H1 (cell line): ENCODE results near the gene RASSF10. TPM values are rescaled to one million over a fixed set of nuclear protein-coding genes. Genes with fewer than 3 reads are reported as not detected.

Experiments used
- CTCF ChIA-PET: fragments of 300-600 bp; sonication (Branson Sonifier 250); formaldehyde crosslinking; loops from one replicate; lab custom pipeline; 2021; ENCODE audit not compliant: partially characterized antibody; lab: Charles Lee
- POLR2A ChIA-PET: fragments of 300-600 bp; sonication (Branson Sonifier 250); formaldehyde crosslinking; loops from one replicate; lab custom pipeline; 2021; ENCODE audit warnings: inconsistent platforms; ENCODE audit not compliant: partially characterized antibody; lab: Charles Lee
- DNase-seq, 2 experiments: peaks; one replicate each; pipeline versions ENCODE4 v3.0.0 to v3.0.0-alpha.2; 2010 to 2022; ENCODE audit warnings: low spot score in 2 of 2, low read depth in 1 of 2, mixed read lengths in 1 of 2
- FAIRE-seq: peaks from 2 replicates; lab custom pipeline; 2011; peaks lifted over from hg19 to GRCh38; lab: Jason Lieb, UNC
- H2AFZ ChIP-seq: 2 replicates; pipeline ENCODE4 v1.8.1; 2012; ENCODE audit warnings: low read length, inconsistent platforms
- H2AK5ac ChIP-seq: 2 replicates; pipeline ENCODE4 v1.6.1; 2013; ENCODE audit warnings: low read depth, low read length
- H2BK120ac ChIP-seq: replicated peaks from 2 replicates; pipeline ENCODE3; 2013; ENCODE audit warnings: low read depth, low read length, inconsistent platforms
- H2BK12ac ChIP-seq: 2 replicates; pipeline ENCODE4 v1.6.1; 2013; ENCODE audit warnings: low read depth, low read length
- H2BK15ac ChIP-seq: 2 replicates; pipeline ENCODE4 v1.6.1; 2013; ENCODE audit warnings: low read length
- H2BK20ac ChIP-seq: 2 replicates; pipeline ENCODE4 v1.6.1; 2013; ENCODE audit warnings: low read length
- H2BK5ac ChIP-seq: 2 replicates; pipeline ENCODE4 v1.6.1; 2013; ENCODE audit warnings: low read depth, low read length
- H3K14ac ChIP-seq: 2 replicates; pipeline ENCODE4 v1.6.1; 2013; ENCODE audit warnings: inconsistent platforms; ENCODE audit not compliant: insufficient read length
- H3K18ac ChIP-seq: 2 replicates; pipeline ENCODE4 v1.6.1; 2013; ENCODE audit warnings: low read length; ENCODE audit errors: extremely low read depth
- H3K23ac ChIP-seq: 2 replicates; pipeline ENCODE4 v1.6.1; 2013; ENCODE audit warnings: inconsistent platforms; ENCODE audit not compliant: insufficient read length
- H3K23me2 ChIP-seq: 2 replicates; pipeline ENCODE4 v1.6.1; 2013; ENCODE audit warnings: low read depth, low read length
- H3K27ac ChIP-seq: 2 replicates; pipeline ENCODE4 v1.6.1; 2011; ENCODE audit warnings: low read depth, low read length, inconsistent platforms
- H3K27me3 ChIP-seq, 4 experiments: replicated peaks in 1 of 4; 1 replicate in 1 of 4; 2 replicates in 3 of 4; pipeline versions ENCODE4 v1.6.1 to v1.8.1; 2011 to 2013; ENCODE audit warnings: low read length in 3 of 4, mild to moderate bottlenecking in 3 of 4, inconsistent platforms in 2 of 4, mixed read lengths in 2 of 4, moderate library complexity in 1 of 4; ENCODE audit not compliant: control insufficient read depth in 3 of 4, insufficient read depth in 3 of 4; ENCODE audit errors: extremely low read depth in 1 of 4
- H3K36me3 ChIP-seq, 4 experiments: 2 replicates each; pipeline versions ENCODE4 v1.6.1 to v1.8.1; 2011 to 2013; ENCODE audit warnings: mild to moderate bottlenecking in 4 of 4, low read length in 3 of 4, moderate library complexity in 2 of 4, control low read depth in 1 of 4, inconsistent platforms in 1 of 4; ENCODE audit not compliant: insufficient read depth in 4 of 4, control insufficient read depth in 2 of 4
- H3K4ac ChIP-seq: replicated peaks from 2 replicates; pipeline ENCODE3; 2013; ENCODE audit warnings: low read length, low read depth, mixed read lengths, inconsistent platforms; ENCODE audit not compliant: insufficient read length
- H3K4me1 ChIP-seq, 4 experiments: replicated peaks in 1 of 4; 1 replicate in 1 of 4; 2 replicates in 3 of 4; pipeline versions ENCODE4 v1.6.1 to v1.8.1; 2011 to 2013; ENCODE audit warnings: low read length in 3 of 4, inconsistent platforms in 2 of 4, mixed read lengths in 1 of 4; ENCODE audit not compliant: insufficient read depth in 4 of 4, control insufficient read depth in 3 of 4
- H3K4me2 ChIP-seq, 2 experiments: 2 replicates each; pipeline versions ENCODE4 v1.6.1 to v1.8.1; 2011 to 2013; ENCODE audit warnings: low read depth in 2 of 2, low read length in 2 of 2, control low read depth in 1 of 2, inconsistent platforms in 1 of 2, mild to moderate bottlenecking in 1 of 2; ENCODE audit not compliant: insufficient read depth in 1 of 2
- H3K4me3 ChIP-seq, 4 experiments: fragments of 200-600, 300-600 bp in 1 of 4; sonication (generic), shearing (Covaris generic), sonication (Bioruptor Twin) in 1 of 4; 2 replicates each; pipeline versions ENCODE4 v1.5.1 to v1.8.1; 2011 to 2016; ENCODE audit warnings: low read length in 4 of 4, low read depth in 3 of 4, control low read depth in 2 of 4, inconsistent platforms in 2 of 4, mild to moderate bottlenecking in 2 of 4, mixed read lengths in 1 of 4, moderate library complexity in 1 of 4; ENCODE audit not compliant: insufficient read depth in 2 of 4; ENCODE audit errors: extremely low read depth in 1 of 4
- H3K56ac ChIP-seq: replicated peaks from 2 replicates; pipeline ENCODE3; 2013; ENCODE audit warnings: low read depth, mild to moderate bottlenecking, mixed read lengths, low read length, inconsistent platforms; ENCODE audit not compliant: insufficient read length
- H3K79me1 ChIP-seq: 2 replicates; pipeline ENCODE4 v1.6.1; 2013; ENCODE audit warnings: low read depth, low read length, control low read depth
- H3K79me2 ChIP-seq, 2 experiments: 2 replicates each; pipeline versions ENCODE4 v1.6.1 to v1.8.1; 2012 to 2013; ENCODE audit warnings: low read length in 2 of 2, mild to moderate bottlenecking in 2 of 2, inconsistent platforms in 1 of 2; ENCODE audit not compliant: insufficient read depth in 2 of 2, control insufficient read depth in 1 of 2
- H3K9ac ChIP-seq, 4 experiments: replicated peaks in 1 of 4; 1 replicate in 1 of 4; 2 replicates in 3 of 4; pipeline versions ENCODE4 v1.6.1 to v1.8.1; 2011 to 2013; ENCODE audit warnings: low read depth in 3 of 4, low read length in 3 of 4, control low read depth in 2 of 4, mild to moderate bottlenecking in 2 of 4, moderate library complexity in 2 of 4, inconsistent platforms in 1 of 4; ENCODE audit errors: extremely low read depth in 1 of 4
- H3K9me3 ChIP-seq, 2 experiments: 2 replicates each; pipeline versions ENCODE4 v1.6.1 to v1.8.1; 2012 to 2013; ENCODE audit warnings: mild to moderate bottlenecking in 2 of 2, moderate library complexity in 2 of 2, control low read depth in 1 of 2, inconsistent platforms in 1 of 2, low read depth in 1 of 2, low read length in 1 of 2, mixed read lengths in 1 of 2; ENCODE audit not compliant: insufficient read depth in 2 of 2
- H4K20me1 ChIP-seq, 2 experiments: replicated peaks in 1 of 2; 2 replicates each; pipeline versions ENCODE3 to v1.8.1; 2011 to 2013; ENCODE audit warnings: inconsistent platforms in 2 of 2, low read length in 2 of 2, mild to moderate bottlenecking in 1 of 2; ENCODE audit not compliant: insufficient read depth in 2 of 2, control insufficient read depth in 1 of 2
- H4K5ac ChIP-seq: 2 replicates; pipeline ENCODE4 v1.6.1; 2013; ENCODE audit warnings: low read length, low read depth, mixed read lengths, inconsistent platforms; ENCODE audit not compliant: insufficient read length
- H4K8ac ChIP-seq: 2 replicates; pipeline ENCODE4 v1.8.0; 2013; ENCODE audit warnings: mild to moderate bottlenecking, moderate library complexity, low read length, inconsistent platforms; ENCODE audit not compliant: insufficient read depth; ENCODE audit errors: extremely low read depth
- H4K91ac ChIP-seq: replicated peaks from 2 replicates; pipeline ENCODE3; 2013; ENCODE audit warnings: low read length, mixed read lengths, inconsistent platforms; ENCODE audit not compliant: insufficient read length
- BACH1 ChIP-seq: IDR thresholded peaks from 2 replicates; pipeline ENCODE4 v1.6.1; 2012; ENCODE audit warnings: low read length, improper control_type of control experiment
- CHD1 ChIP-seq: IDR thresholded peaks from 2 replicates; pipeline ENCODE4 v1.6.1; 2012; ENCODE audit warnings: low read depth, low read length, improper control_type of control experiment
- EP300 ChIP-seq, 2 experiments: IDR thresholded peaks; 1 replicate in 1 of 2; 2 replicates in 1 of 2; pipeline ENCODE4 v1.6.1; 2011 to 2012; ENCODE audit warnings: low read depth in 2 of 2, low read length in 2 of 2, mild to moderate bottlenecking in 2 of 2, borderline replicate concordance in 1 of 2, inconsistent platforms in 1 of 2, moderate library complexity in 1 of 2
- POLR2A ChIP-seq, 2 experiments: IDR thresholded peaks; 1 replicate in 1 of 2; 2 replicates in 1 of 2; pipeline ENCODE4 v1.6.1; 2011; ENCODE audit warnings: low read depth in 2 of 2, low read length in 2 of 2, mild to moderate bottlenecking in 2 of 2; ENCODE audit errors: control extremely low read depth in 1 of 2
- RNF2 ChIP-seq: fragments of 200-900, 300-1000 bp; sonication (generic); IDR thresholded peaks from 2 replicates; pipeline ENCODE4 v1.7.1; 2016; ENCODE audit warnings: borderline replicate concordance, low read depth, mild to moderate bottlenecking, antibody characterized with exemption, low read length; ENCODE audit not compliant: poor library complexity, severe bottlenecking; ENCODE audit errors: missing control alignments
- SAP30 ChIP-seq: fragments of 300-600 bp; sonication (generic); IDR thresholded peaks from 2 replicates; pipeline ENCODE4 v1.7.1; 2012; ENCODE audit warnings: low read length, moderate library complexity, mild to moderate bottlenecking, inconsistent platforms; ENCODE audit not compliant: insufficient read depth, insufficient replicate concordance
- SP2 ChIP-seq: IDR thresholded peaks from 2 replicates; pipeline ENCODE4 v1.6.1; 2012; ENCODE audit warnings: mild to moderate bottlenecking, low read length, inconsistent platforms
- TAF1 ChIP-seq: IDR thresholded peaks from 2 replicates; pipeline ENCODE4 v1.6.1; 2011; ENCODE audit warnings: mild to moderate bottlenecking, low read depth, low read length
- YY1 ChIP-seq: IDR thresholded peaks from 2 replicates; pipeline ENCODE4 v1.6.1; 2011; ENCODE audit warnings: low read depth, mild to moderate bottlenecking, low read length
- WGBS, 2 experiments: shearing (Covaris generic) in 1 of 2; methylation state at CpG; one replicate each; pipeline versions ENCODE4 v1.1.6 to v1.1.7; 2013 to 2015; ENCODE audit warnings: low lambda C conversion rate in 2 of 2, mixed read lengths in 2 of 2, inconsistent platforms in 1 of 2, low coverage in 1 of 2, missing lambda C conversion rate in 1 of 2; ENCODE audit not compliant: insufficient replicate concordance in 2 of 2, insufficient coverage in 1 of 2, insufficient read length in 1 of 2; ENCODE audit errors: extremely low coverage in 1 of 2, missing lambda C conversion rate in 1 of 2; 5-methylcytosine and 5-hydroxymethylcytosine counted together
- polyA plus RNA-seq, 7 experiments: library from polyadenylated mRNA; depleted of rRNA in 3 of 7; stranded (reverse) in 5 of 7; unstranded in 2 of 7; fragments of >200 nt in 5 of 7; fragments of 200-250 nt in 2 of 7; gene quantifications; 1 replicate in 5 of 7; 2 replicates in 1 of 7; 4 replicates in 1 of 7; pipeline versions ENCODE4 v1.2.1 to v1.2.3, GENCODE V29; 2011 to 2013; ENCODE audit warnings: missing spikeins in 2 of 7, mixed read lengths in 2 of 7
- total RNA-seq: library from RNA; stranded (reverse); fragmentation: NEBNext Ultra II Directional; extraction: Animal tissue kit (Norgen Biotek cat#: 25700); gene quantifications from 2 replicates; pipeline ENCODE4 v1.2.1, GENCODE V29; 2021
- TF ChIP-seq, protein P1 (sequence below): IDR thresholded peaks from 2 replicates; pipeline ENCODE4 v1.6.1; 2011; ENCODE audit warnings: low read length, improper control_type of control experiment

Gene RASSF10
- total and polyA plus RNA-seq, 2 of the 8 experiments (the other 6 are each of a cell fraction or from before 2014, with no cell fraction given) = 0.51 to 1.8 TPM

DNA sequence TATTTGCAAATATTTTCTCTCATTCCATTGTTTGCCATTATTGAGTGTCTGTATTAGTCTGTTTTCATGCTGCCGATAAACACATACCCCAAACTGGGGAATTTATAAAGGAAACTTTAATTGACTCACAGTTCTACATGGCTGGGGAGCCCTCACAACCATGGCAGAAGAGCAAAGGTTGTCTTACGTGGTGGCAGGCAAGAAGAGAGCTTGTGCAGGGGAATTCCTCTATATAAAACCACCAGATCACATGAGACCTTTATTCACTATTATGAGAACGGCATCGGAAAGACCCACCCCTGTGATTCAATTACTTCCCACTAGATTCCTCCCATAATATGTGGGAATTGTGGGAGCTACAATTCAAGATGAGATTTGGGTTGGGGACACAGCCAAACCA lies 10.2 kb downstream of the RASSF10 start:
- CTCF ChIA-PET = interaction anchor here (0.6 kb wide), 1 partner anchor 128 kb away, joined by 3 read pairs; no protein-coding TSS in a partner anchor
- Histone ChIP-seq H2BK120ac (no peak overlapping the region), H2AK5ac (no peak overlapping the region), H3K18ac (no peak overlapping the region), H3K9me3 (no peaks in the 10 kb centered on the region), H4K20me1 (no peaks in the 10 kb centered on the region), H4K91ac (no peak overlapping the region), H2AFZ (no peak overlapping the region), H2BK5ac (no peak overlapping the region), H4K8ac (no peak overlapping the region), H4K5ac (no peak overlapping the region), H2BK15ac (no peak overlapping the region), H3K4ac (no peak overlapping the region), H3K27me3 (no peaks in the 10 kb centered on the region), H3K79me2 (no peaks in the 10 kb centered on the region), H3K36me3 (no peaks in the 10 kb centered on the region), H3K9ac (no peak overlapping the region), H2BK20ac (no peak overlapping the region), H3K4me3 (no peak overlapping the region), H3K56ac (no peak overlapping the region), H3K23me2 (no peaks in the 10 kb centered on the region), H3K4me1 (no peaks in the 10 kb centered on the region), H3K79me1 (no peaks in the 10 kb centered on the region), H3K4me2 (no peak overlapping the region), H3K23ac (no peak overlapping the region), H2BK12ac (no peak overlapping the region), H3K14ac (no peak overlapping the region), H3K27ac (no peak overlapping the region)
- TF ChIP-seq BACH1 = no peak
- no peak for TF ChIP-seq TAF1
- TF ChIP-seq, protein P1, sequence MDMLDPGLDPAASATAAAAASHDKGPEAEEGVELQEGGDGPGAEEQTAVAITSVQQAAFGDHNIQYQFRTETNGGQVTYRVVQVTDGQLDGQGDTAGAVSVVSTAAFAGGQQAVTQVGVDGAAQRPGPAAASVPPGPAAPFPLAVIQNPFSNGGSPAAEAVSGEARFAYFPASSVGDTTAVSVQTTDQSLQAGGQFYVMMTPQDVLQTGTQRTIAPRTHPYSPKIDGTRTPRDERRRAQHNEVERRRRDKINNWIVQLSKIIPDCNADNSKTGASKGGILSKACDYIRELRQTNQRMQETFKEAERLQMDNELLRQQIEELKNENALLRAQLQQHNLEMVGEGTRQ = no peak
- no peak for TF ChIP-seq YY1
- TF ChIP-seq SP2 = no peak
- TF ChIP-seq CHD1 = no peak
- no peak for TF ChIP-seq POLR2A (IDR thresholded peaks at IDR 0.05; ENCODE audit: control extremely low read depth in 1 of 2, low read depth in 2 of 2, low read length in 2 of 2)
- no peak for TF ChIP-seq SAP30
- no peak for TF ChIP-seq EP300 (IDR thresholded peaks at IDR 0.05; ENCODE audit: borderline replicate concordance in 1 of 2, low read depth in 2 of 2, low read length in 2 of 2)
- TF ChIP-seq RNF2 = no peak
- WGBS, 2 experiments = 92% methylated on average over 4 of the region's 4 CpGs; no CpG with 5 or more reads in 1 of the 2 experiments
- POLR2A ChIA-PET = no interaction called here
- FAIRE-seq (no peak), DNase-seq (no peak)
